Lung microvascular endothelial cell (primary cell): Measurements from ENCODE around the gene RASSF10. TPM values are rescaled to one million over a fixed set of nuclear protein-coding genes. Genes with fewer than 3 reads are reported as not detected.

Source experiments
- DNase-seq, 2 donors: peaks; one replicate each; pipeline versions ENCODE4 v3.0.0 to v3.0.0-alpha.2; 2010; ENCODE audit warnings: low read depth in 2 of 2
- total RNA-seq: library from RNA; depleted of rRNA; stranded (reverse); fragments of >200 nt; gene quantifications from 2 replicates; pipeline ENCODE4 v1.2.1, GENCODE V29; 2014

Gene RASSF10
- 0.60 and 1.5 TPM in 2 replicates for total RNA-seq

- DNase-seq = peak in 1 of 2 donors; percentile 82
Measured at GRCh38 chr11:13008625-13009475, at the start of gene RASSF10. TSS of gene RASSF10 (plus strand) at chr11:13009316. CDS start at chr11:13009577, 261 bp downstream.

- DNase-seq = peak; percentile 13 to 46
Measured at GRCh38 chr11:12961615-12962014, 47.5 kb upstream of the RASSF10 start.

- no peak for DNase-seq
Measured at GRCh38 chr11:12962306-12962705, 46.8 kb upstream of the RASSF10 start.

GRCh38 chr11:12963051-12963450, 46.1 kb upstream of the RASSF10 start:
- DNase-seq = no peak

- DNase-seq = peak; percentile 56 to 71
Measured at GRCh38 chr11:12963792-12964536, 45.2 kb upstream of the RASSF10 start.

GRCh38 chr11:12964650-12965049, 44.5 kb upstream of the RASSF10 start:
- no peak for DNase-seq

- no peak for DNase-seq
Measured at GRCh38 chr11:12966002-12966401, 43.1 kb upstream of the RASSF10 start.

- no peak for DNase-seq
Measured at GRCh38 chr11:12968101-12968500, 41.0 kb upstream of the RASSF10 start.

GRCh38 chr11:12968826-12969225, 40.3 kb upstream of the RASSF10 start:
- no peak for DNase-seq

- no peak for DNase-seq
Measured at GRCh38 chr11:12971955-12972354, 37.2 kb upstream of the RASSF10 start.

GRCh38 chr11:12973528-12974181, 35.5 kb upstream of the RASSF10 start:
- peak in 1 of 2 donors; percentile 26 for DNase-seq

GRCh38 chr11:12975195-12975594, 33.9 kb upstream of the RASSF10 start:
- no peak for DNase-seq

- DNase-seq = no peak
Measured at GRCh38 chr11:12979928-12980689, 29.0 kb upstream of the RASSF10 start.

- DNase-seq = peak in 1 of 2 donors; percentile 17
Measured at GRCh38 chr11:12981676-12982522, 27.2 kb upstream of the RASSF10 start.

GRCh38 chr11:12983336-12983735, 25.8 kb upstream of the RASSF10 start:
- no peak for DNase-seq

GRCh38 chr11:12986194-12986898, 22.8 kb upstream of the RASSF10 start:
- DNase-seq = no peak

GRCh38 chr11:12989428-12990161, 19.5 kb upstream of the RASSF10 start:
- no peak for DNase-seq

GRCh38 chr11:12990162-12990480, 19.0 kb upstream of the RASSF10 start:
- DNase-seq = no peak

- no peak for DNase-seq
Measured at GRCh38 chr11:12991426-12991825, 17.7 kb upstream of the RASSF10 start.
